Stimulated activated CD4-positive, alpha-beta T cell treated with anti-CD3 and anti-CD28 coated beads, Interleukin-2, amount 100 ng/mL, for 48 hours (primary cell): Measurements from ENCODE around the gene COL4A1.

Experiments
- DNase-seq, 2 donors: peaks; one replicate each; pipeline ENCODE4 v3.0.0-alpha.2; 2020

Gene COL4A1

DNA sequence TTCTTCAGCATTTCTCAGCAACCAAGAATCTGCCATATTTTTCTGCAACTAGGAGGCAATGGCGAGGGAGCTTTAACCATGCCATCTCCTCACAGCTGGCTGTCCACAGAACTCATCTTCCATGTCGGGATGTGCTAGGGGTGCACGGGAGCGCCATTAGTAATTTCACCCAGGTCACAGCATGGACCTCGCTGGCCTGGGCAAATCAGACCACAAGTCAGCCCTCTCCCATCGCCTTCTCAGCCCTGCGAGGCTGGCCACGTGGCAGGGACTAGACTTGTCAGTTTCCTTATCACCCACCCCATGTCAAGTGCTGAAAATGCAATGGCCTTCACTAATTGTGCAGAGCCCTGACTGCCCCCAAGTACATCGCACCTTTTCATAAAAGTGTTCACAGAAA lies 15.7 kb downstream of the COL4A1 start:
- DNase-seq: no peak

DNA sequence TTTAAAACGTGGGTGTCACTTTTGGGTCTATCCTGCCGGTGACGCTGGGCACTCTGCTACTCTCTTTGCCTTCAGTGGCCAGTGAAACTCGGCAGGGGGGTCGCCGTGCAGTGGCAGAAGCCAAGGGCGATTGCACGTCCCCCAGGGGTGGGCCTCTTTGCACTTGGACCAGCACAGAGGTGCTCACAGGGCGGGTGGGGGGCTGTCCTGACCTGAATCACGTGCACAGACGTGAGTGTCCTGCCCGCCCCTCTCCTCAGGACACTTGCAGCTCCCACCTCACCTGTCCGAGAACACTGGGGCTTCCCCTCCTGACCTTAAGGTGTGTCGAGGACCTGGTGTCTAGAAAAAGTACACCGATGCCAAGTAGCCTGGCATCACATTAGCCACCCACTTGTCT lies 16.1 kb downstream of the COL4A1 start:
- no peak for DNase-seq

DNA sequence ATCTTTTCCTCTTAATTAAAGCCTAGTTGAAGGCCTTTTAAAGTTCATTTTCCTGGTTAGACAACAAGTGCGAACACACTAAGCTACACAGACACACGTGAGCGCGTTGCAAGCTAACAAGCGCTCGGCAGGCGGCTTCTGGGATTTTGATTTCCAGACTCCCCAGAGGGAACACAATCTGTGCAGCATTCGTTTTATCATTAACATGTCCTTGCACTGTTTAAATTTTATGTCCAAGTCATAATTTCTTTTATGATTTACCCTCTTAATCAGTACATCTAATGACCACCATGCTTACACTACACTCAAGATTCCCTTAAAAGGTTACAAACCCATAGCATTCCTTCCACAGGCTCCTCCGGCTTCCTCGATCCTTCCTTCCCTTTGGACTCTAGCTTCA lies 16.8 kb downstream of the COL4A1 start:
- no peak for DNase-seq

DNA sequence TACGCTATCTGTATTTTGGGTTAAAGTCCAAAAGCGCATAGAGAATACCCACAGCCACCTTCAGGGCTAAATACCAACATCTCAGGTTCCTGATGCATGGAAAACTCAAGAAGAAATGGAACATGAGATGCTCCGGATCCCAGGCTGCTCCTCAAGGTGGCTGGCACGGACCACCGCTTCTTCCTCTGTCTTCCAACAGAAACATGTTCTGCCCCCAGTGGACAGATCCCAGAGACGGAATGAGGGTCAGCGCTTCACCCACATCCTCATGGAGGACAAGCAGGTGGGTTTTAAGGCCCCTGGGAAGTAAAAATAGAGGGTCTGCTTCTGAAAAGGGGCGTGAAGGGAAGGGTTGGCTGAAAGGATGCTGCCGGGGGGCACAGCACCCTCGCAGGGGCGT lies 17.3 kb downstream of the COL4A1 start:
- DNase-seq: no peak

DNA sequence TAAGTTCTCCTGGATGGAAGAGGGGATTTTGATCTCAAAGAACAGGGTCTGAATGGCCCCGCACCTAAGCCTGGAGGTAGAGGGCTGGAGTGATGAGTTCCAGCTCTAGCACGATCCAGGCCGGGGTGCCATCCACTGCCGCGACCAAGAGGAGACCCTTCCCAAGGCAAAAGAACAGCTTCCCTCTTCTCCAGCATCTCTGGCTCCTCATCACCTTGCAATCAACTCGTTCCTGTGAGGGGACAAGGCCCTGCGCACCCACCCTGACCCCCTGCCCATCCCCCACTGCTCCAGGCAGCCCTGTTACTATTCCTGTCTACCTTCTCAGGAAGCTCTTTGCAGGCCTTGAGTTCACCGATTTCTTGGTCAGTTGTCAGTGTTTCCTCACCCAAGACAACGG lies 17.8 kb downstream of the COL4A1 start:
- DNase-seq: no peak

DNA sequence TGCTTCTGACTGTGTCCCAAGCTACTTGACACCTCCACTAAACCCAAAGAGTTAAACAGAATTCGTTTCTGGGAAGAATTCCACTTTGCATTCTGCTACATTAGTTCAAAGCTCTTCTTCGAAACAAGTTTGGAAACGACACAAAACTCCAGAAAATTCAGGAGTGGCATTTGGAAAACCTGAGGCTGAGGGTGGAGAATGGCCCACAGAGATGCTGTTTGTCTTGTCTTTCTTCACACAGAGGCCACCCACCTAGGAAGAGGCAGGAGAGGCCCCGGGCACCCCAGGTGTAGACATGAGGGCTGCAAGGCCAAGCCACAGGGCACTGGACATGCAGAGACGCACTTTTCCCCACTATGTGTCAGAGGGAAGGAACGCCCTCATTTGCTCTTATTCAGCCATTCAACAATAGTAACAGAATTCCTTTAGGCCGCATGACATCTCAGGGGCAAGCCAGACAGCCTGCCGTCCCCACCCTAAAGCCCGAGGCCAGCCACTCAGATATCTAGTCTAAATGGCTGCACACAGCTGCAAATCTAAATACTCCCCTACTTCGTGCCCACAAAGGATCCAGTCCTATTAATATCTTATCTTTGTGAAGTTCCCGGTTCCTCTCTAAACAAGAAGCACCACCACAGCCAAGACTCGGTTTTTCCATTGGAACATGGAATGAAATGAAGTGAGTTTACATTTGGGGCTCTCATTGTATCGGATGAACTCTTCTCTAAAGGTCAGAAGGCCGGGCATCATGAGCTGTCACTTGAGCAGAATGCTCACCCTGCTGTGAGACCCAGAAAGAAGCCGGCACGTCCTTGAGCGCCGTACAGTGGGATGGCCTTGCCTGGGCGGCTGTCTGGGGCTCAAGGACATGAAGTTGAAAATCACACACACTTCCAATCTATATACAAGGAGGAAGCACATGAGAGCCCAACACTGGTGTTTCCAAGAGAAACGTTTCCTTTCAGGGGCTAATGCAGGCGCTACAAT lies 19.8 kb downstream of the COL4A1 start:
- no peak for DNase-seq

DNA sequence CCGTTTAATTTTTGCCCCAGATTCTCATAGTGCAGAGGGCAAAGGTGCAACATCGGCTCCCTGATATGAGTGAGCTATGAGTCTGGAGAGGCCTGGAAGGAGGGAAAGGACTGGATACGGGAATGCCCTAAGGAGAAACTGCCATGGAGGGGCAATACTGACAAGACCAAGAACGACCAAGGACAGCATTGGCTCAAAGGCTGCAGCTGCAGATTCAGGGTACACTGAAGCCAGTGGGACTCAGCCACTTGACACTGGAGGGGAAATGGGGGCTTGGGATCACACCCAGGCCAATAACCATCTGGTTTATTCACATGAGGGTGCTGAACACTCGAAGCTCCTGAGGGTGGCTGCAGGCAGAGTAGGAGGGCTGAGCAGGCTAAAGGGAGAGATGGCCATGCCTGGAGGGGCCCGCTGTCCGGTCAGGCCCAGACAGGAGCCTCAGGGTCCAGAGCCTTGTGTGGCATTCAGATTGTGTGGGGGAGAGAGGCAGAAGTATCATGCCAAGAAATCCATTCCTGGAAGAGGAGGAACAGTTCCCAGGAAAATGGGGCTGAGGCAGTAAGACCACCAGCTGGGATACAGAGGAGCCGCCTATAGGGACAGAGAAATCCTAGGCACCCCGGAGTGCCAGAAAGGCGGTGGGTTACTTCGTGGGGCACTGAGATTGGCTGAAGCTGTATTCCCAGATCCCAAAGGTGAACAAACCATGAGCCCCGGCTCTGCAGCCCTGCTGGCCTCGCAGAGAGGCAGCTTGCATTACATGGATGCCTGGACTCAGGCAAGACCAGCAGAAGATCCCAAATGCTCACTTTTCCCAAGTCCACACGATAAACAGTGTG lies 20.7 kb downstream of the COL4A1 start:
- DNase-seq: no peak

DNA sequence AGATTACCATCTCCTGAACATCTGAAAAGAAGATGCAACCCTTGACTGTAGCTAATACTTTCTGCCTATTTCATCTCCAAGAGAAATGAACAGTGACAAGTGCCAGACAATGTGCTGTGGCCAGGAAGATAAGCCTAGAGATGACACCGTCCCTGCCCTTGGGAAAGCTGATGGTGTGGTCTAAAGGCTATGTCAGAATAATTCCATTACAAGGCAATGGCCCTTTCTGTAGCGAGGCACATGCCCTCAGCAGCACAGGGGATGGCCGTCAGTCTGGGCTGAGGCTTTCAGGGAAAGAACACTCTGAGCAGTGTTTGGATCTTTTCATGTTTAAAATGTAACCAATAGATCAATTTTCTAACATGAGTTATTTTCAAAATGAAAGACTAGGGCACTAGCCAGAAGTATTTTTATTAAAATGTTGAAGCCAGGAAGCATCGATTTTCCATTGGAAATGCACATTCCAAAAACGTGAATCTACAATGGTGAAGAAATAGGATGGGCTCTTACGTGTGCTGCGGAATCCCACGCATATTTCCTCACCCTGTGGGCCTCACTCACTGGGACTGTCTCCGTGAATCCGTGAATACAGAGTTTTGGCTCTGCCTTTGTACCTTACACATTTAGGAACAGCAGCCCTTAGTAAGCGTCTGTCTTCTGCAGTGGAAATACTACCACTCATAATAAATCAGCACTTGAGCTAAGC lies 22.0 kb downstream of the COL4A1 start:
- DNase-seq: no peak

DNA sequence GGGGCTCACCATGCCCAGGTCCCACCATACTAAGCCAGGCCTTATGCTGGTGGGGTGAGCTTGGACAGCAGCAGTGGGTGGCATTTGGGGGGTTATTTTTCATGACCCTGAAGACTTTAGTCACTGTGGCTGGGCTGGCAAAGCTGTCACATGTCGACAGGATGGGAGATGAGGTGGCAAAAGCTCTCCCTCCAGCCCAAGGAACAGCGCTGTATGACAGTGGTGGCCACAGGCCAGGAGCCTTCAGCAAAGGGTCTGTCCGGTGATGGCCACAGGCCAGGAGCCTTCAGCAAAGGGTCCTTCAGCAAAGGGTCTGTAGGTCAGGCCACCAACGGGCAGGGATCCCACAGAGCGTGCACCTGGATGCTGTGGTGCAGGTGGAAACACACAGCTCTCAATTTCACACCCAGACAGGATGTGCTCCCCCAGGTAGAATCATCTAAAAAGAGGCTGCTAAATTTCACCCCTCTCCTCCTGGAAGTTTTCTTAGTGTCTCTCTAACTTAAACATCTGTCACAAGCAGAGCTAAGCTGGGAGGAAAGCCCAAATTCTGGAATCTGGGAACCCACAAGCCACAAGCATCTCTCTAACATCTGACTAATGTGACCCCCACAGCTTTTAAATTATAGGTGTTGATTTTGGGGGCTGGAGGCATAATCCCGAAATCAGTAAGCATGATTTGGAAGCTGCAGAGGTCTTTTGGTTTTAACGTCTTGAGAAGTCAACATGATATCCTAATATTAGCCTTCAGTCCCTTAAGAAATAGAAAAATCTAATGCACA lies 23.0 kb downstream of the COL4A1 start:
- DNase-seq: no peak

DNA sequence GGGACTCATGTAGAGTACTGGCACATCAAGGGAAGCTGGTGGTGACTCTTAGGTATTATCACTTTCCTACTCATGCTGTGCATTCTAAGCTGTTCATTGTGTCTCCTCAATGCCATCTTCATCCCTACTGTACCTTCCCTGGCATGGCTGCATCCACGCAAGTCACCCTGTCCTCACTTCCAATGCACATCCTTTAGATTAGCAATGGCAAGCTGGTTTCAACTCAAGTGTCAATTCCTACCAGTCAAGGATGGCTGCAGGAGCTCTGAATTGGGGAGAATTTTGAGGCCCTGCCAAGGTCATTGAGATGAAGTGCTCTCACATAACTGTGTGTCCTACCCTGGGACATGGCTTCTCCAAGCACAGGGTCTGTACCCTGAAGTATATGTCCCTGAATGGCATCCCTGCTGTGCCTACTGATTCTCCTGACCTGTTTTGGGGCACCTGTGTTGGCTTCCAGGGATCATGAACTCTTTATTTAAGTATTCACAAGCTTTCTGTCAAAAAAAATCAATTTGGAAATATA lies 24.6 kb downstream of the COL4A1 start:
- no peak for DNase-seq

DNA sequence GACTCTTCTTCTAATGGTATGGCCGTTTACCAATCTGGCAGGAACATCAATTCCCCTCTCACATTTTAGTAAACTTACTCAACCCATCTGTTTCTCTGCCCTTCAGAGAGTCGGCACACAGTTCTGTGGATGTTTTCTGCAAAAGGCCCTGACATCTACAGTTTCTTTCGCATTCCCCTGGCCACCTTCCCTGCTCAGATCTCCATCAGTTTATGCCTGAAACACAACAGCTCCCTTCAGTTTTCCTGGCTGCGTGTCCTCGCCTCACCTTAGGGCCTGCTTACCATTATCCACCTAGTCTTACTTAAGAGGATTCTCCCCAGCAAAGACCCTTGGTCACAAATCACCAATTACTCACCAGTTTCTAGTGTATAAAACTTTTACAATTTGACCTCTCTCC lies 25.2 kb downstream of the COL4A1 start:
- DNase-seq: no peak

DNA sequence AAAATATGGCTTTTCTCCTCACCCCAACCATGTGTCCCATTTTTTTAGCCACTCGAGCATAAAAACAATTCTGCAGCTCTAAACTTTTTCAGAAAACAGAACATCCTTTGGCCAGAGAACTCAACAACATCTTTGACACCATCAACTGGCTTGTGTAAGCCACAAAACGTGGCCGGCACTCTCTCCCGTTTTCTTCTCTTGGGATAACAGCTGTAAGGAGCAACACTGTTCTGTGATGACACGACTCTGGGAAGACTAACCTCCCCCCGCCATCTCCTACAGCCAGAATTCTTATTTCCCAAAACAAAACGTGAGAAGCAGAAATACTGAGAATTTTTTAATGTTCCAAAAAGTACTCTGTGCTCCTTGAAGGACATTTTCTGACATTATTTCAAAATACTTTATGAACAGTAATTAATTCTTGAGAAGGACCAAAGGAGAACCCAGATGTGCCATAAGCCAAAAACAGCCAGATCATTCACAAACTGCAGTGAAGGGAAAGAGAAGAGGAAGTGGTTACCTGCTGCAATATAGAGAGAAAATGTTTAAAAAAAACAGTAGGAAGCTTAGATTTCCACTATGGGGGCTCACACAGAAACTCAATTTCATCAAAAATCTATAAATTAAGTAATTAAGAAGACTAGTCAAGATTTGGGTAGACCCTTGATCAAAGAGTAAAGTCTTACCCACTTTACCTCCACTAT lies 25.8 kb downstream of the COL4A1 start:
- no peak for DNase-seq

DNA sequence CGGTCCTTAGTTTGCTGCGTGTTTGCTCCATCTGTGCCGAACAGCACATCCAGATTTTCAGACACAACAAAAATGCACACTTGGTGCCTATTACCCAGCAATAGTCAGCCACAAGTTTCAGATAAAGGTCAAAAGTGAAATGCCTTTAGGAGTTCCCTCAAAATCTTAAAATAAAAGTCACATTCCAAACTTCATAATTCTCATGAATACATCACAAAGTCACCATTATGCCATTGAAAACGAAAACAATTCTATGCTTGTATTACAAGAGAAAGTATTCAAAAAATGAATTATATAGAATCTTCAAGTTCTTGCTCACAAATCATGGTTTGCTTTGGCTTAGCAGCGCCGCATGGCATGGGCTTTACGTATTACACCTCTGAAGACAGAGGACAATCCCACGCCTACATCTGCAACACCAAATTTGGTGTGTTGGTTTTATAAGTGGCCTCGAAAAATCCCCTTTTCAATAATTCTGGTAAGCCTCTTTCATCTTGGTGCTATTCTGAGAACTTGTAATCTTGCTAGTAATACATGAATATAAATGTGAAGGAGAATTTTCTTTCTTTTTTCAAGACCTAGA lies 26.6 kb downstream of the COL4A1 start:
- DNase-seq: no peak

DNA sequence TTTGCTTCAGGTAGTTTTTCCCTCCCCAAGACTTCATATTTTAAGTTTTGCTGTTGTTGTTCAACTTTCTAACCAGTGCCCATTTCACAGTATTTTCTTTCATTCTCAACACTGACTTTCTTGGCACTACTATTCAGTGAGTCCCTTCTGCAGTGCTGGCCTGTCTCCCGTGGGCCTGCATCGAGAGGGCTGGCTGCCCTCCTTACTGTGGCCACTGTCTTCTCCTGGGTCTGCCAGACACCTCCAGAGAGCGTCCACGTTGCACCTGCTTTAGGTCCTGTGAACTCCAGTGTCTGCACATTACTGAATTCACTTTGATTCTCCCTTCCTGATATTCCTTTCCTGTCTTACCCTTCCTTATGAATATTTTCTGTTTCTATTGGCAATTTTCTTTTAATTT lies 27.3 kb downstream of the COL4A1 start:
- no peak for DNase-seq

DNA sequence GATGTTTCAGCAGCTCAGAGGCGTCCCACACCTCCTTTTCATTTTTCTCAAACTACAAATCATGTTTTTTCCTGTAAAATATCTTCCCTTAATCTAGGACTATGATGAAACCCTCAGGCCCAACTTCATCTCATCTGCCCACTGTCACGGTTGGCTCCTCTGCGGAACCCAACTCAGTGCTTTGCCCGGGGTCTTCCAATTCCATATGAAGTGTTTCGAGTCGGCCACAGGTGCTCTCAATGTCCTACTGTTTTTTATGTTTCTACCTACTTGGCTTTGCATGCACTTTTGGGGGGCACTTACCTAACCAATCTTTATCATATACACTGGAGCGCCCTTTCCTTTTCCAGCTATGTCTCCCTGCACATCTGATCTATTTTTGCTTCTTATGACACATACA lies 28.1 kb downstream of the COL4A1 start:
- no peak for DNase-seq

DNA sequence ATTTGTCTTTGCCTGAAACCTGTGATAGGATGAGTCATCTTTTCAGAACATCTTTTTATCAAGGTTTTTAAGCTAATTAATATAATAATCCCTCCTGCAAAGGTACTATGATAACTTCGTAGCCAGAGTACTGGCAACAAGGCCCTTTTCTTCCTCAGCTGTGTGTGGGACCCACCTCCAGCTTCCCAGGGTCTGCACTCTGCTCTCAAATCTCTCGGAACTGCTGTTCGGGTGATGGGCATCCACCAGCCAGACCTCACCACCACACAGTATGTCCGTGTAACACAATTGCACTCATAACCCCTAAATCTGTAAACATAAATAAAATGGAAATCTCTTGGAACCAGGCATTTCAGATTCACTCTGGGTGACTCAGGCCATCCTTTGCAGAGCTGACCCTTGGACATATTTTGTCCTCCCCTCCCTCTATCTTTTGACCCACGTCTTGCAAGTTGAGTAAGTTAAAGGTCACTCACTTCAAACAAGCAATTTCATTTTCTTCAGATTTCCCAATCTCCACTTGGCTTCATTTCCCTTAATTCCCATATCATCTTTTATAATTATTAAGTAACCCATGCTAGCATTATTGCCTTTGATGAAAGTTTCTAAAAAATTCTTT lies 29.5 kb downstream of the COL4A1 start:
- no peak for DNase-seq

DNA sequence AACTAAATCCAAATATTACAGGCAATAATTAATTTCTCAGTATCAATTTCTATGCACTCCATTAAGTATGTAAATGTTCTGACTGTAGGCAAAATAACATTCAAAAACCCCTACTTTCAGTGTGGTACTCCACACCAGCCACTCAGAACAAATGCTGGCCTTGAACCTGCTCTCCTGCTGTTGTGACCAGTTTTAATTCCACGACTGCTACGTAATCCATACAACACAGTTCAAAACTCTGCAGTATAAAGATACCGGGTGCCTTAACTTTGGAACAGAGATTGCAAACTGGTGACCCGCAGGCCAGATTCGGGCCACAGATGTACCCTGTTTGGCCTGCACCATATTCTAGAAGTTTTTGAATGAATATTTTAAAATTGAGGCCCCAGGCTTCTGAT lies 30.4 kb downstream of the COL4A1 start:
- no peak for DNase-seq

DNA sequence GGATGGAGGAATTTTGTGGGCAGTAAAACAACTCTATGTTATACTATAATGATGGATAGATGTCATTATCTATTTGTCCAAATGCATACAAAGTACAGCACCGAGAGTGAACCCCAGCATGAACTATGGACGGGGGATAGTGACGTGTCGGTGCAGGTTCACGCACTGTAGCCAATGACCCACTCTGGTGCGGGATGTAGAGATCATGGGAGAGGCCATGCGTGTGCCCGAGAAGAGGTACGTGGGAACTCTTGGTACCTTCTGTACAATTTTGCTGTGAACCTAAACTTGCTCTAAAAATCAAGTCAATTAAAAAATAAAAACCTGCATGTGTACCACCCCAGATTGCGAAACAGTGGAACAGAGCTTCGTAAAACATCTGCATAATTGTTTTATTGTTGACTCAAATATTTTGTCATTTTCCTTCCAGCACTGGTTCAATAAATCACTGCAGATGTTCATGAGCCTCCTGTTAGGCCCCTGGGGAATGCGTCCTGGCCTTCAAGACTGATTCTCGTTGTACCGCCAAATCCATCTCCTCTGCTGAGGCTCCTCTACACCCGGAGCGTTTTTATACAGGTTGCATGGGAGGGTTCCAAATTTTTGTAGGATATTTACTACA lies 30.9 kb downstream of the COL4A1 start:
- DNase-seq: no peak

DNA sequence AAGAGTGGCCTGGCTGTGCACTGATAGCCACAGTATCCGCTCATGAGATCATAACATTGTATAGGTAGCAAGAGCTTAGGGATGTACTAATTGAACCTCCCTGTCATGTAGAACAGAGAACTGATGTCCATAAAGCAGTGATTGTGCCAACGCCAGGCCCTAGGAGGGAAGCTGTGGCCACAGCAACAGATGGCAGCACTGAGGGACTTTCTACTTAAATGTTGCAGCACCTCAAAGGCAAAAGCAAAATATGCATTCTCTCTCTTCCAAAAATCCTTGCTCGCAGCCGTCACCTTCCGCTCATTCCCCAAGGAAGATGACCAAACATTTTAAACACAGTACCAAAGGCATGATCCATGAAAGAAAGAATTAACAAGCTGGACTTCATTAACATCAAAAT lies 32.3 kb downstream of the COL4A1 start:
- DNase-seq: no peak

DNA sequence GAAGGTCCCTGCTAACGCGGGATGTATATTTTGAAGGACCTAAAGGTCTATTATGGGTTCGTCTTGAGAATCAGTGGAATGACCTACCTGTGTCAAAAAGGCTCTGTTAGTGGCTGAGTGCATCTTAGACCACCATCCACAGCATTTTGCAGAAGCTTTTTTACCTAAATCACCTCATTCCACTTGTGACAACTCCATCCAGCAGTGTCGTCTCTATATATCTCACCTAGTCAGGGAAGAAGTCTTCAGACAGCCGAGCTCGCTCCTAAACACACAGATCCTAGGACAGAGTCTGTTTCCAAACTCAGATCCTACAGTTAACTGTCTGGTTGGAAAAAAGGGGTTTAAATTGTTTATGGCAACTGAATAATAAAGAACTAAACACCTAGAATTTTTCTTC lies 33.7 kb downstream of the COL4A1 start:
- no peak for DNase-seq
